NCI-H1417 treated with DMSO at 0.1 percent for 48 hours (cell line): ENCODE measurements around the gene HM13.
"Not testable (repeated sequence)": the region's sequence is repeated elsewhere in the genome, so short reads cannot be mapped to it uniquely, and the experiment has no call there.

ENCODE experiments used
- DNase-seq: peaks from one replicate; lab custom pipeline; 2025; lab: John Stamatoyannopoulos, UW

The HM13 gene

DNA sequence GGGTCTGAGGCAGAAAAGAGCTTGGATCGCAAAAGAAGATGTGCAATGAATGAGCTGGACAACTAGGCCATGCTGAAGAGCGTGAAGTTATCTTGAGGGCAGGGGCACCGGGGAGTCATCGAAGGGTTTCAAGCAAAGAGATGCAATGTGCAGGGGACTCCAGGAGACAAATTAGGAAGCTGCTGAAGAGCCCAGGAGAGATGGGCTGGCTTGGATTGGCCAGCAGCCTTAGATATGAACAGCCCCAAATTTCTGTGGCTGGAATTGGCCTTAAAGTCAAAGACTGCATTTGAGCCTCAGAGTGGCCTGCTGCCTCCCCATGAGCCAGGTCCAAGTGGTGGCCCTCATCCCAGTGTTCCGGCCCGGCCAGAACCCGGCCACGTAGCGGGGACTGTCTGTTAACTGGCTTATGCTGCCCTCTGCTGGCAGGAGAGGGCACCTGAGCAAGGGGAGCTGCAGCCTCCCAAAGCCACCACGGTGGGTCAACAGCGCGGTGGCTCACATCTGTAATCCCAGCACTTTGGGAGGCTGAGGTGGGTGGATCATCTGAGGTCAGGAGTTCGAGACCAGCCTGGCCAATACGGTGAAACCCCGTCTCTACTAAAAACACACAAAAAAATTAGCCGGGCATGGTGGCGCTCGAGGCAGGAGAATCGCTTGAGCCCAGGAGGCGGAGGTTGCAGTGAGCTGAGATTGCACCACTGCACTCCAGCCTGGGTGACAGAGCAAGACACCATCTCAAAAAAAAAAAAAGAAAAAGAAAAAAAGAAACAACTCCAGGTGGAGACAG, 11.2 kb upstream of the HM13 start:
- not testable (repeated sequence) for DNase-seq

DNA sequence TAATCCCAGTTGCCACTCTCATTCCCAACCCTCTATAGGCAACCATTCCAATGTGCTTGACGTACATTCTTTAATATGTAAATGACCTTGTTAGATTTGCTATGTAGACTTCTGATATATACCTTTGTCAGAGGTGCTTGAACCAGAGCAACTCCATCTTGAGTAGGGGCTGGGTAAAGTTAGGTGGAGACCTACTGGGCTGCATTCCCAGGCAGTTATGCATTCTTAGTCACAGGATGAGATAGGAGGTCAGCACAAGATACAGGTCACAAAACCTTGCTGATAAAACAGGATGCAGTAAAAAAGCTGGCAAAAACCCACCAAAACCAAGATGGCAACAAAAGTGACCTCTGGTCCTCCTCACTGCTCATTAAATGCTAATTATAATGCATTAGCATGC, 8.3 kb upstream of the HM13 start:
- no peak for DNase-seq

DNA sequence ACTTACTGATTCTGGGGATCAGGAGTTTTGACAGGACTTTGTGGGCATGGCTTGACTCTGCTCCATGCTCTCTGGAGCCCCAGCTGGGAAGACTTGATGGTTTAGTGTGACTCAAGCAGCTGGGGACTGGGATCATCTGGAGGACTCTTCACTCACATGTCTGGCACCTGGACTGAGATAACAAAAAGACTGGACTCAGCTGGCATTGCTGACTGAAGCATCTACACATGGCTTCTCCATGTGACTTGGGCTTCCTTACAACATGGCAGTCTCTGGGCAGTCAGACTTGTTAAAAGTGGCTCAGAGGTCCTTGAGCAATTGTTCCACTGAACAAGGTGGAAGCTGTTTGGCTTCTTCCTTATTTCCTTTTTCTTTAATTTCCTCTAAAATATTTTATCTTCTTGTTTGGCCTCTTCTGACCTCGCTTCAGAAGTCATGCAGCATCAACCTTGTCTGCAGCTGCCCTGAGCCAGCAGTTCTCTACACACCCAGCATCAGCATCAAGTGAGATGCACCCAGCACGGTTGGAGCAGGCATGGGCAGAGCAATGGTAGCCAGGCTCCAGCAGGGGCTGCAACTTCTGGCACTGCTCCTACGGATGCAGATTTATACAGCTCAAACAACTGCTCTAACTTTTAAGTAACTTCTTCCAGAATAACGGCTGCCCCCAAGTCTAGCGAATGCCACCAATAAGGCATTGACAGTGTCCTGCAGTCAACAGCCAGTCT, 5.6 kb upstream of the HM13 start:
- no peak for DNase-seq

DNA sequence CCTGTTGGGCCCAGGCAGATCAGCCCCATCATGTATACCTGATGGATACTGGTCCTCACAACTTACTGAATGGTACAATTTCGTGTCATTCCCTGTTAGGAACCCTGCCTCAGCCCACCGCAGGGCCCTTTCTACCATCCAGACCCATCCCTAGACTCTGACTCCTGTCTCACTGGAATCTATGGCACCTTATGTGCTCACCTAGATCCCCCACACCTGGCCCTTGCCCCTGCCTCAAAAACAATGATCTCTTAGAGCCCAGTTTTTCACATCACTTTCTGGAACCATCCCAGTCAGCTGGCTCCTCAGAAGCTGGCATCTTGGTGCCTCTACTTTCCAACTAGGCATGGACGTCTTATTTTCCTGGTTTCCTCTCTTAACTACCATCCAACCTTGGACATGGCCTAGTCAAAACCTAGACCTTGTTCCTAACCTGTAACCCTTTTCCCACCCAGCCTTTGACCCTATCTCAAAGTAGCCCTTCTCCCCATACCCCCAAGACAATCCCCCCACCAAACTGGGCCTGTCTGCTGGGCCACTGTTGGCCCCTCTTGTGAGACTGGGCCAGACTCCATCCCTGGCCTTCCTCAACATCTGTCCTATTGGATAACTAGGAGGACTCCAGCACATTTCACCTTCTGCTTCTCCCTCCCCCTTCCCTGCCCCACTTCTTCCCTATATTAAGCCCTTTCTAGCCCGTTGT, 981 bp downstream of the HM13 start:
- no peak for DNase-seq

DNA sequence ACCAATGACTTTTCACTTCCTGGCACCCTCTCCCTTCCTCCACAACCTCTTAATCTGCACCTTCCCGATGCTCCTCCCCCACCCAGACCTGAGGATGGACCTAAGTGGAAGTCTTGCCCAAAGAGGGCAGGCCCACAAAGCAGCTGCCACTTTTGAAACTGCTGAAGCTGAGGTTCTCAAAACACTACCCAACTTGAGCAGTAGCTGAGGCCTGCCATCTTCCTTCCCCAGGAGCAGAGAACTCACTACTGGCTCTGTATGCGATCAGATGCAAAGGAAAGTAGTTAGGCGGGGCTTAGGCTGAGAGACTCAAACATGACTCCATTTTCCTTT, 1.5 kb downstream of the HM13 start:
- no peak for DNase-seq

DNA sequence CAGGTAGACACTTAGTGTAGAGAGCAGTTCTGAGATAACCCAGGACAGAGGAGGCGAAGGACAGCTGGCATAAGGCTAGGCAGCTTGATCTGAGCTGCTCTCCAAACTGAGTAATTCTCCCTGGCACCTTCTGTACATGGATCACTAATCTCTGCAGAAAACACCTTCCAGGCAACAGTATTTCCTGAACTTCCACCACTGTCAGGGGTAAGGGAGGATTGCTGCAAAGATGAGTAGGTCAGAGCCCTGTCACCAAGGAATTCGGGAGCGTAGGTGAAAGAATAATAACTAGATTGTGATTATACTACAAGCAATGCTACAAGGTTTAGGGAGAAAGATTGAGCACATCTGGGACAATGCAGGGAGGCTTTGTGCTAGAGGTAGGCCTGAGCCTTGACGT, 1.9 kb downstream of the HM13 start:
- DNase-seq, result no peak

DNA sequence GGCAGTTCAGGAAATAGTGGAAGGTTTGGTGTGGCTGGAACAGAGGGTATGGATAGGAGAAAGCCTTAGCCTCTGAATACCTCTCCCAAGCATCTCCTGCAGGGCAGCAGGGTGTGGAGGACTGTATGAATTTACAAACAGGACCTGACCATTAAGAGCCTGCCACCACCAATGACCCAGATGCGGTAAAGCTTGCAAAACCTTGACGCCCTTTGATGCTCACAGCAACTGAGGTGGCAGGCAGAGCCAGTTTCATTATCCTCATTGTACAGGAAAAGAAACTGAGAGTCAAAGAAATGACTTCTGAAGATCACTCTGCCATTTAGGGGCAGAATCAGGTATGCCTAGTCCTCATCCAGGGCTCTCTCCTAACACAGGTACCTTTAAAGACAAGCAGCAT, 2.4 kb downstream of the HM13 start:
- no peak for DNase-seq

DNA sequence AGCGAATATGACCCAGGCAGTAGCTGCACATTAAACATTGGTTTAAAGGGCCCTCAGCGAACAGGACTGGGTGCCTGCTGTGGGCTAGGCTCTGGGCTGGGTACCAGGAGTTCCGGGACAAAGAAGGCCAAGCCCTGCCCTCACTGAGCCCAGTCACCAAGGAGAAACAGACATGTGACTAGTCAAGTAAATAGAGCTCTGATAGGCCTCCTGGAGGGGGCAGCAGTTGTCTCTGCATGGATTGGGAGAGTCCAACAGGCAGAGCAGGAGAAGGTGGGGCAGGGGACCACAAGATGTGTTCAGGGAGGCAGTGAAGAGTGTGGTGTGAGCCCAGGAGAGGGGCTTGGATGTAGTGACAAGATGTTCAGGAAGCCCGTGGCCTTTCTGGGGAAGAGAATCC, 3.1 kb downstream of the HM13 start:
- no peak for DNase-seq

DNA sequence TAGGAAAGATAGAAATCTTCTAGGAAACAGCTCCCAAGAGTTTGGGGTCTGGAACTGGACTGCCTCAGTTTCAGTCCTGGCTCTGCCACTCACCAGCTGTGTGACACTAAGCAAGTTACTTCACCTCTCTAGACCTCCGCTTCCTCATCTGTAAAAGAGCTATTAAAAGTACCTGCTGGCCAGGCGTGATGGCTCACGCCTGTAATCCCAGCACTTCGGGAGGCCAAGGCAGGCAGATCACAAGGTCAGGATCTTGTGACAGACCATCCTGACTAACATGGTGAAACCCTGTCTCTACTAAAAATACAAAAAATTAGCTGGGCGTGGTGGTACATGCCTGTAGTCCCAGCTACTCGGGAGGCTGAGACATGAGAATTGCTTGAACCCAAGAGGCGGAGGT, 7.0 kb downstream of the HM13 start:
- not testable (repeated sequence) for DNase-seq

DNA sequence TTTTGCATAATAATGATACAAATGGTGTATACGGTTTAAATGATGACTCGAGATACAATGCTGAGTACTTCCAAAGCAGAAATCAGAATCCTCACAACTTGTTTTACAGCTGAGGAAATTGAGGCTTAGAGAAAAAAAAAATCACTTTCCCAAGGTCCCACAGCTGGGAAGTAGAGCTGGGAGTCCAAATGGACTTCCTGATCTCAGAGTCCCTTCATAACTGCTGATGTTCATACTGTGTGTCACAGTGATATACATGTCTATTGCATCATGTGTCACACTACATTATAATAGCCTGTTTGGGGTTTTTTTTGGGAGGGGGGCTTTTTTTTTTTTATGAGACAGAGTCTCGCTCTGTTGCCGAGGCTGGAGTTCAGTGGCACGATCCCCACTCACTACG, 8.5 kb downstream of the HM13 start:
- no peak for DNase-seq

DNA sequence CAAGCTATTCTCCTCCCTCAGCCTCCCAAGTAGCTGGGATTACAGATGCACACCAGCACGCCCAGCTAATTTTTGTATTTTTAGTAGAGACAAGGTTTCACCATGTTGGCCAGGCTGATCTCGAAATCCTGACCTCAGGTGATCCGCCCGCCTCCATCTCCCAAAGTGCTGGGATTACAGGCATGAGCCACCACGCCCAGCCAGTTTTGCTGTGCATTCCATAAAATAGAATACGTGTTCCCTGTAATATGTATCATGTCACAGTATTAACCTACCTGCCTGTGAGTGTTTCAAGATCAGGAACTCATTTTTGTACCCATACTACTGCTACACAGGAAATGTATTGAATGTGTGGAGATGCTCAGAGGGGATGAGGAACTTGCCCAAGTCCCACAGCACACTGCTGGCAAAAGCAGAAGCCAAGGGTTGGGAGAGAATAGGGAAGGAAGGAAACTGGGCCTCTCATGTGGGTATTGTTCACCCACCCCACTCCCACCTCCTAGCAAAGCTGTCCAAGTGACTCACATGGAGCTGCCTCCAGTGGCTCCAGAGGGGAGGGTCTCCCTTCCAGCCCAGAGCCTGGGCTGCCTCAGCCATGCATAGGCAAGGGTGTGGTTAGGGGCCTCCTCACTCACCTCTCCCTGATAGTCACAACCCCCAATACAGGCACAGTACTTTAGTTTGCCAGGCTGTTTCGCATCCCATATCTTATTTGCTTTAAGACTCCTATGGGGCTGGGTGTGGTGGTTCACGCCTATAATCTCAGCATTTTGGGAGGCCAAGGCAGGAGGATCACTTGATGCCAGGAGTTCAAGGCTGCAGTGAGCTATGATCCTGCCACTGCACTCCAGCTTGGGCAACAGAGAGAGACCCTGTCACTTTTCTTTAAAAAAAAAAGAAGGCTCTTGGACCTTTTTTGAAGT, 9.4 kb downstream of the HM13 start:
- DNase-seq, result no peak

DNA sequence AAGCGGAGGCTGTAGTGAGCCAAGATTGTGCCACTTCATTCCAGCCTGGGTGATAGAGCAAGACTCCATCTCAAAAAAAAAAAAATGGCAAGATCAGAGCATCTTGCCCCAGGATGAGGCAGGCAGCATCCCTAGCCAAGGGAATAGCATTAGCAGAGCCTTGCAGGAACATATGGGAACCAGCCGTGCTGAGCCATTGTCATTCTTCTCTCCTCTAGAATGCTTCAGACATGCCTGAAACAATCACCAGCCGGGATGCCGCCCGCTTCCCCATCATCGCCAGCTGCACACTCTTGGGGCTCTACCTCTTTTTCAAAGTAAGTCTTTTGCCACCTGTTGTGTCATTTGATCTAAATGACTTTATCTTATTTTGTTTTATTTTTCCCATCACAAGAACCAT, 13.0 kb downstream of the HM13 start:
- DNase-seq, result no peak

DNA sequence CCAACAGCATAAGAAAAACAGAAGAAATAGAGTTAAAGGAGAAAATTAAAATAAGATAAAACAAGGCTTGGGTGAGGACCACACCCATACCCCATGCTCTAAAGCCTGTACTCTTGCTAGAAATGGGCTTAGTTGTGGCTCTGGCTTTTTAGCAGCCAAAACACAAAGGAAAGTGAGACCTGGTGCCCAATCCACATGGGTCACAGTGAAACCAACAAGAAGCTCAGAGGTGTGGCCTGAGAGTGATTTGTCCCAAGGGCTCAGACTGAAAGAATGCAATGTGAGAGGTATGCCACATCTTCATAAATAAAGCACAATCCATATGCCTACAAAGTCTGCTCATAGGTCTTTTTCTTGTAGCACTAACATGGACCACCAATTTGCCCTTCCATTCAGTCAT, 21.1 kb downstream of the HM13 start:
- DNase-seq, result no peak

DNA sequence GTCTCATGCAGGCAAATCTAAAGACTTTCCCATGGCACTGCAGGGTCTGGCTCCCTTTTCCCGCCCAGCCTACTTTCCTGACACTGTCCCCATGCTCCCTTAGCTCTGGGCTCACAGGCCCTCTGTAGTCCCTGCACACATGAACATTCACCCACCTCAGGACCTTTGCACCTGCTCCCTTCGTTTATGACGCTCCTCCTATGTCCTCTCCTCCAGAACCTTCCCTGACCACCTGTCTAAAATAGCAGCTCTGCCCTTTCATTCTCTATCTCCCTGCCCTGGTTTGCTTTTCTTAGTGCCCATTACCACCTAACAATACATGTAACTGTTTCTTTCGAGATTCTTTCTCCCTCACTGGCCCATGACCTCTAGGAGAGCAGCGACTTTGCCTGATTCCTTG, 22.3 kb downstream of the HM13 start:
- no peak for DNase-seq

DNA sequence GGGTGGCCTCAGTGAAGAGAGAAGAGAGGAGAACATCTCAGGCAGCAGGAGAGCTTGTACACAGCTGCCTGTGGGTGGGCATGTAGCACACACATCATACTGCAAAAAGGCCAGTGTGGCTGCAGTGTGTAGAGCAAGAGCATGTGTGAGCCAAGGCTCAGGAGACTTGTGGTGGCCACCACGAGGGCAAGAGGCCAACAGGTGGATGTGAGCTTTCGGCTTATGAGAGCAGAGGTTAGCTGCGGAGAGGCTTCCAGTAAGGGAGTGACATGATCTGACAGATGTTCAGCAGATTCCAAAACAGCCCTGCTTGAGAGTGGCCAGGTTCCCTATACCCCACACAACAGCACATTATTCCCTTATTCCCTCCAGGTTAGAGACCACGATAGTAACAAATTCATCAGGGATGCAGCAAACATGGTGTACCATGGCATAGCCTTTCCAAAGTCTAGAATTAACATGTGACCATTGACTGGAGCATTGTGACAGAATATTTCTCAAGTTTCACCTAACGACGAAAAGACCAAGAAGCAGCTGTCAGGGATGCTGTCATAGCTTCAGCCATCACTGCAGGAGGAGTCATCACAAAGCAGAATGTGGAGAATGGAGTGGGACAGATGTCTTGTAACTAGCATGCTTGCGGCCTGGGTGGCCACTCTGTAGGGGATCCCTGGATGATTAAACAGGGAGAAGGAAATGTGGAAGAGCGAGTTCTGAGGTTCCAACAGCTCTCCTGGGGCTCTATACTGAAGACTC, 23.1 kb downstream of the HM13 start:
- DNase-seq, result no peak

DNA sequence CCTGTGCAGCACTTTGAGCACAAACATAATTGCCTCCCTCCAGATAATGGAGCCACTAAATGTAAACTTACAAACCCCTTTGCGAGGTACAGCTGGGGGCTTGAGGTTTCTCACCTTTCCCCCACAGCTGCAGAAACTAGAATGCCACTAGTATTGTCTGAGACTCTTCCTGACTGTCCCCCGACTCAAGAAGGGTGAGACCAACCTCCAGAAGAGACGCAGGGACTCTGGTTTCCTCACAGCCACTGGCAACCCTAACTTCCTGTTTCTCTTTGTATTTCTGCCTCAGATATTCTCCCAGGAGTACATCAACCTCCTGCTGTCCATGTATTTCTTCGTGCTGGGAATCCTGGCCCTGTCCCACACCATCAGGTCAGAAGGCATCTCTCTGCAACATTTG, 23.6 kb downstream of the HM13 start:
- DNase-seq, result no peak

DNA sequence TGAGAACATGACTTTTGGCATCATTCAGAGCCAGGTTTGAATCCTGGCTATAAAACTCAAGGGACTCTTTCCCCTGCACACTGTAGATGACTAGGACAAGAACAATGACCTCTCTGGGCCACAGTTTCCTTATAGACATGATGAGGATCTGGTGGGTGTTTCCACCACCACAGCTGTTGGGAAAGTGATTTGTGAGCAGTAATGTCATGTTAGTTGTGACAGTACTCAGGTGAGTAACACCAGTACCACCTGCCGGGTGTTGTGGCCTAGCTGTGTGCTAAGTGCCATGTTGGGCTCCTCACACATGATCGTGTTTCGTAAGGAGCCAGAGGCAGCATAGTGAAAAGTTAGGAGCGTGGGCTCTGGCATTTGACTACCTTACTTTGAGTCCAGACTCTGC, 24.1 kb downstream of the HM13 start:
- DNase-seq, result no peak

DNA sequence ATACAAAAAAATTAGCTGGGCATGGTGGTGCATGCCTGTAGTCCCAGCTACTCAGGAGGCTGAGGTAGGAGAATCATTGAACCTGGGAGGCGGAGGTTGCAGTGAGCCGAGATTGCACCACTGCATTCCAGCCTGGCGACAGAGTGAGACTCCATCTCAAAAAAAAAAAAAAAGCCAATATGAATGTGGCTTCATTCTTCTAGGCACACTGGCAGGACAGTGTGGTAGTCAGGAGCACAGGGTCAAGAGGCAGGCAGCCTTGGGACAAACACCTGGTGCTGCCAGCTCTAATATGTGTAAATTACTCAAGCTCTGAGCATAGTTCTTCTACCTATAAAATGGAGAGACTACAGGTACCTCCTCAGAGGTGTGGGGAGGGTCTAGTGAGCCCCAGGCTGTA, 25.4 kb downstream of the HM13 start:
- DNase-seq, result not testable (repeated sequence)

DNA sequence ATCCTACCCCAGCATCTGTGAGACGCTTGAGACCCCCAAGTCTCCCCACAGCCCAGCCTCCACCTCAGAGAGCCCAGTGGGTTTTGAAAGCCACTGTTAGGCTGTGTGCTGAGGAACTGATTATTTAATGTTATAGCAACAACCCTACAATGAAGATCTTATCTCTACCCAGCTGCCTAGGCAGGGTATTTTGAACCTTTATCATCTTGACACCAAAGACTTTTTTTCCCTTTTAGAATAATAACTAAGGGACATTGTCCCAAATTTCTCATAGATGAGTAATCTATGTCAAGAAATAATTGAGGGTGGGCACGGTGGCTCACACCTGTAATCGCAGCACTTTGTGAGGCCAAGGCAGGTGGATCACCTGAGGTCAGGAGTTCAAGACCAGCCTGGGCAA, 26.2 kb downstream of the HM13 start:
- DNase-seq, result no peak

DNA sequence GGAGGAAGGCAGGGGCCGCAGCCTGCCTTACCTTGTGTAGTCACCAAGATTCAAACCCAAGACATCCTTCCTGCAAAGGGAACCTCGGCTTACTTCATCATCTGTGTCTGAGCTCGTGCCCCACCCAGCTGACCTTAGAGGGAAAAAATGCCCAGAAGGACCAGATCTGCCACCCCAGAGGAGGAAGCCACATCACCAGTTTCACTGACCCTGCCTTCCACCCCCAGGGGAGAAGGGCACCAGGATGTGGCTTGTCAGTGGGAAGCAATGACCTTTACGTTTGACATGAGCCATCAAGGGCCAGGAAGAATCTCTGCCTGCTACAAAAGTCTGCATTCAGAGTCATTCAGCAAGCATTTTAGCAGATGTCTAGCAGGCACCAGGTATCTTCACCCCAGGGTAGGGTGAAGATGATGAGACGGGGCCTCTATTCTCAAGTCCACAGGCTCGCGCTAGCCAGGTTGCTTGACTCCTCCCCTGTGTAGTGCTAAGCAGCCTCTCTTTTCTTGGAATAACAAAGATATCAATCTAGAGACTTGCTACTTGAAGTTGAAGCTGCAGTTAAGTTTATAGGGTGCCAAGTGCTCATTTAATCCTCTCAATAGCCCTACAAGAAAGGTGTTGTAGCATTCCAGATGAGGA, 28.1 kb downstream of the HM13 start:
- DNase-seq, result no peak

DNA sequence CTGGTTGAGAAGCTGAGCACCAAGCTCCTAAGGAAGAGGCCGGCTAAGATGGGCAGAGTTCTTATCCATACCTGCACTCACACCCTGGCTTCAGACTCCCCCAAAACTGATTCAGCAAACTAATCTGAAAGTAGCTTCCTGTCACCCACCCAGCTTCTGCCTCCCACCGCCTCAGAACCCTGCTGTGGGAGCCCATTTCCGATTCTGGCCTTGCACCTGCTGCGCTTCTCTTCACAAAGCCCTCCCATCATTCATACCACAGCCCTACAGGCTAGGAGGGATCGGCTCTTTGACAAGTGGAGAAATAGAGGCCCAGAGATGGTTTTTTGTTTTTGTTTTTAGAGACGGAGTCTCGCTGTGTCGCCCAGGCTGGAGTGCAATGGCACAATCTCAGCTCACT, 28.7 kb downstream of the HM13 start:
- DNase-seq, result no peak
